ENCODE data around the gene SPINK9.

The SPINK9 gene

DNA sequence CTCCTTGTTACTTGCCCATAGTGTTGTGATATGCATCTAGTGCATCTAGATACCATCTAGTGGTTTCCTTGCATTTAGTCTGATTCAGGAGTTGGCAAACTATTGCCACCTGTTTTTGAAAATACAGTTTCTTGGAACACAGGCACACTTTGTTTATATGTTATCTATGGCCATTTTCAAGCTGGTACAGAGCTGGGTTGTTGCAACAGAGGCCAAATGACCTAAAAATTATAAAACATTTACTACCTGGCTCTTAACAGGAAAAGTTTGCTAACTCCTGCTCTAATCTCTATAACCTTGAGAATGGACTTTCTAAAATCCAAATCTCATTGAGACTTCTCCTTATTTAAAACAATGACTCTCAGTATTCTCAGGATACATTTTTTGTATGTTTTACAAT is 29.0 kb downstream of the SPINK9 start:
- in situ Hi-C loops (cut with HindIII; ENCODE audit: low sequenced_read_pairs), result no loop called here

DNA sequence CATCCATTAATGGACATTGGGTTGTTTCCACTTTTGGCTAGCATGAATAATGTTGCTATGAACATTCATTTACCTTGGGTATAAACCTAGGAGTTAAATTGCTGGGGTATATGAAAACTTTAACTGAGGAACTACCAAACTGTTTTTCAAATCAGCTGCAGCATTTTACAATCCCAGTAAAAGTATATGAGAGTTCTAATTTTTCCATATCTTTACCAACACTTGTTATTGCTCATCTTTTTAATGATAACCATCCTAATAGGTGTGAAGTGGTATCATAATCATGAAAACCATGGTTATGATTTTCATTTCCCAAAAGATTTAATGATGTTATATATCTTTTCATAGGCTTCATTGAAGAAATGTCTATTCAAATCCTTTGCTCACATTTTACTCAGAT is 32.9 kb downstream of the SPINK9 start:
- in situ Hi-C loops (cut with HindIII; ENCODE audit: low sequenced_read_pairs), result no loop called here

DNA sequence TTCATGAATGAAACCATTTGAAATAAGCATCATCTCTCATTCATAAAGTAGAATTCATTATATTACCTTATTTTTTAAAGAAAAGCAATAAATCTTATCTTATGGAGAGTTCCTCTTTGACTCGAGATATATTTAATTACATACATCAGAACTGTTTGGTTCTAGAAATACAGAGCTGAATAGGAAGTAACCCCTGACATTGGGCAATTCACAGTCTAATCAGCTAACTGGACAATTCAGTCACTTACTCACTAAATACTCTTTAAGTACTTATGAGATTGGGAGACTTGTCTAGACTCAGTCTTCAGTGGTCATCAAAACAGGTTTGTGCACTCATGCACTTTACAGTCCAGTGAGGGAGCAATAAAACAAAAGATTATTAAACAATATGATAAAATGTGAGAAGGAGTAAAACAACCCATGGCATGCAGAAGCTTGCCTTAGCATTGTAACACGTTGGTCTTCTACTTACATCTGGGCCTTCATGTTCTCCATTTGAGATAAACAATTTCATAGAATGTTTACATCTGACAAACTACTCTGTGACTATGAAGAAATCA is 36.9 kb downstream of the SPINK9 start:
- in situ Hi-C loops (cut with HindIII; ENCODE audit: low sequenced_read_pairs), result no loop called here

DNA sequence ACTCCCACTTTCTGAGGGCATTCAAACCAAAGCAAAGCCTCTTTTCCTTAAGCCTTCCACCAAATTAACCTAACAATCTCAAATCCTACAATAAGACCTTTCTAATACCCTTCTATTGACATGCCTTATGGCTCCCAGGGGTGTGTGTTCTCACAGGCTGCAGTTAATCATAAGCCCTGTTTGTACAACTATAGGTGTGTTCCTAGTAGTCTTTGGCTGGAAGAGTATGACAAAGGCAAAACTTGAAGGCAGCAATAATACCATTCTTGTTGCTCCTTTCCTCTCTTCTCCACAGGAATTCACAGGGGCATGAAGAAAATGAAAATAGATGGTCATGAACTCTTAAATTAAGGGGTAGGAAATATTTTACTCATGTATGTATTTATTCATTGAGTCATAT is 37.5 kb downstream of the SPINK9 start:
- in situ Hi-C loops (cut with HindIII; ENCODE audit: low sequenced_read_pairs), result no loop called here

DNA sequence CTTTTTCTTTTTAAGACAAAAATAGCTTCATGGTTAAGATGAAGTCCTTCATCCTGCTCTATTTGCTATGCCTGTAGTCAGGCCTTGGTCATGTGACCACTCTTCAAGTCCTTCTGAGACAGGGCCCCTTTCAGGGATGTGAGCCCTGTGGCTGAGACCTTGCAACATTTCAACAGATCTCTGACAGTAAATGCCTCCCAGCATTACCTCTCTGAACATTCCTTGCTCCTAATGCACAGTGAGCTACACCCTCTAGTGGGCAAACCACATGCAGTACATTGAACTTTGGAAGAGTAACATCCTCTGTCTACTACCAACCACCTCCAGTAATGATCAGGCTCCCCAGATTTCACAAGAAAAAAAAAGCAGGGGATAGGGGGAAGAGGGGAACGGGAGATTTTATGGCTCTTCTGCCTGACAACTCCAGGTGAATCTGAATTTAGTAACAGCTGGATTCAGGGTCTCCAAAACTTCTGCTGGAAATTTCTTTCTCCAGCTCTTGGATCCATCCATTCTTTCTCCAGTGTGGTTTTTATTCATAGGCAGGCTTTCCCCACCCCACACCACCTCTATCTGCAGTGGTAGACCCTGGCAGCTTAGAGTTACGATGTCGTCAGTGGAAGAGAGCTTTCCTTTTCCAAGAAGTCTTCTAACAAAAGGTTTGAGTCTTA is 39.5 kb downstream of the SPINK9 start:
- in situ Hi-C loops (cut with HindIII; ENCODE audit: low sequenced_read_pairs), result no loop called here

DNA sequence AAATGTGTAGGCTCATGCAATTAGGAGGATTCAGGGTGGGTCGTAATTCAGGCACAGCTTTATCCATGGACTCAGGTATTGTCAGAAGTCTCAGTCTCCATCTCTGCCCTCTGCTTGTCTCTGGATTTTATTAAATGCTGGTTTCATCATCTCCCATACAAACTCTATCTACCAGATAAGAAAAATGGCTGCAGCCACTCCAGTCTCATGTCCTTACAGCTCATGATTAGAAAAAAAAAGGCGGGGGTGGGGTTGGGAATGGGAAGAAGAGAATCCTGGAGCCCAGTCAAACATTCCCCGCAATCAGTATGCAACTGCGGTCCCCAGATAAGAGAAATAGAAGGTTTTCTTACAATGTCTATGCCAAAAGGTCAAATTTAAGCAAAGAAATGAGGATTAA is 40.8 kb downstream of the SPINK9 start:
- in situ Hi-C loops (cut with HindIII; ENCODE audit: low sequenced_read_pairs), result no loop called here

DNA sequence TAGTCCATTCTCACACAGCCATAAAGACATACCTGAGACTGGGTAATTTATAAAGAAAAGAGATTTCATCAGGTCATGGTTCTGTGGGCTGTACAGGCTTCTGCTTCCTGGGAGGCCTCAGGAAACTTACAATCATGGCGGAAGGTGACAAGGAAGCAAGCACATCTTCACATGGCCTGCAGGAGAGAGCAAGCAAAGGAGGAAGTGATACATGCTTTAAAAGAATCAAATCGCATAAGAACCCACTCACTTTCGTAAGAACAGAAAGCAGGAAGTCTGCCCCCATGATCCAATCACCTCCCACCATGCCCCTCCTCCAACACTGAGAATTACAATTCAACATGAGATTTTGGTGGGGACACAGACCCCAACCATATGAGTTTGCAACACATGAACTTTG is 43.3 kb downstream of the SPINK9 start:
- in situ Hi-C loops (cut with HindIII; ENCODE audit: low sequenced_read_pairs), result no loop called here

DNA sequence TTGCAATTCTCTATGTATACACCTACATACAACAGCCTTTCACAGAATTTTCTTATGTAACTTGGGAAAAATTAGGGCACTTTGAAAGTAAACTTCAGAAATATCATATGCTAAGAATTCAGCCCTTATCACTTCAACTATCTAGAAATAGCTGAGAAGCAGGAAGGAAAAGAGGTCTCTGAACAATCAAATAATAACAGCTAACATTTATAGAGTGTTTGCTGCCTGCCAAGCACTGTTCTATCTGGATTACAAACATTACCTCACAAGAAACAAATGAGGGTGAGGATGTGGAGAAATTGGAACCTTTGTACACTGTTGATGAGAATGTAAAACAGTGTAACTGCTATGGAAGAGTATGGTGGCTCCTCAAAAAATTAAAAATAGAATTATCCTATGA is 44.0 kb downstream of the SPINK9 start:
- in situ Hi-C loops (cut with HindIII; ENCODE audit: low sequenced_read_pairs), result no loop called here

DNA sequence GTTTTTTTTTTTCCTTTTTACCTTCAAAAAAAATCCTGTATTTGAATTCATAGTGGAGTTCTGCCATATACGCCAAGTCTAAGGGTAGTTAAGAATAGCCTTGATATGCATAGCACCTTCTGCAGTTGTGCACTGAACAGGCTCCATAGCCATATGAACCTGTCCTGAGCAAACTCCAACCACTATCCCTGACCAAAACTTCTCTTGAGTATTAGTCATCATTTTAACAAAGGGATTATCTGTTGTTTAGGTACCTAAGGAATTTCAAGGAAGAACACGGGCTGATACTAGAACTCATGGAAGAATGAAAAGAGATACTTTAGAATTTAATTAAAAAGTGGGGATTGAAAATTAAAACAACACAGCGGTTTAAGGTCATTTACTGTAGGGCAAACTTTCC is 46.5 kb downstream of the SPINK9 start:
- in situ Hi-C loops (cut with HindIII; ENCODE audit: low sequenced_read_pairs), result no loop called here

DNA sequence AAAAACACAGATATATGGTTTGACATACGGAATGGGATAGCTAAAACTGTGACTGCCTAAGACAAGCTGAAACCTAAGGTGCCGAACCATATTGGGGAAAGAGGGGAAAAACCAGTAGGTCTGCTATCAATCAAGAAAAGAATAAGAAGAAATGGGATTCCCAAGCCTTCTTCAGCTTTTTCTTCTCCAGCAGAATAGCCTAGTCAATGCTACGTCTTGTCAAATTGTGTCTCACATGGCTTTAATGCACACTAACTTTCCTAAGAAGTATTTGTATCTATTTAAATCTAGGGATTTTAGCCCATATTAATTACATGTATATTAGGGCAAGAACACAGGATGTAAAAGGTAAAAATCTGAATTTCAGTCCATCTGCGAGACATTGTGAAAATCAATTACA is 47.6 kb downstream of the SPINK9 start:
- in situ Hi-C loops (cut with HindIII; ENCODE audit: low sequenced_read_pairs), result no loop called here

DNA sequence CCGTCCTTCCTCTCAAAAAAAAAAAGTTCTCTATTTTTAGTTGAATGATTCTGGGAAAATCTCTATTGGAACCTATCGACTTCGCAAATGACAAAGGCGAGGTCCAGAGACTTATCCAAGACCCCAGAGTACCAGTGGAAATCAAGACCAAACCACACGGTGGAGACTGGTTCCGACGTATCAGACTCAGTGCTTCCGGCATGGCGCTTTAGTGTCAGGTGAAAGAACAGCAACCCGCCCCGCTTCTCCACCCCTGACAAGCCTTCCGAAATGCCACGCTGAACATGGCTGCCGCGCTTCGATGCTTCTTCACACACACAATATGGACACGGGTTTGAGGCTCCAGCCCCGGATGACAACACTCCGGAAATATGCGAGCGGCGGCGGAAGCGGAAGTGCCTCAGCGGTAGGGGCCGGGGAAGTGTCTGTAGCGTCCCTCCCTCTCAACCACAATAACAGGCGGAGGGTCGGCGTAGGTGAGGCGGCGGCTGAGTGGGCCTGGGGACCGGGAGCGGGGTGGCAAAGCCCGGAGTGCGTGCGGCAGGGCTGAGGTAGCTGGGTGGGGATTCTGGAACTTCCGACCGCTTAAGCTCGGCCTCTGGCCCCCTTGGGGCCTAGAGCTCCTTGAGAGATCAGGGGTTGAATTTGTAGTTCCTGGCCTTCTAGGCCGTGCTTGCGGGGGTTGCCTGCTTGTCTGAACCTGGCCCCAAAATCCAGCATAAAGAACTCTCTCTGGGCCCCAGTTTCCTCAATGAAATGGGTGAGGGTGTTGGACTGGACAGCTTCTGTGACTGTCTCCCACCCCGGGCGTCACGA is 48.4 kb downstream of the SPINK9 start, which contains the start of gene FBXO38:
TSS of gene FBXO38 (plus strand) at position 395 of the 816 bp plus-strand sequence. CDS start 10,819 bp downstream, outside the sequence.
- in situ Hi-C loops (cut with HindIII; ENCODE audit: low sequenced_read_pairs), result no loop called here

DNA sequence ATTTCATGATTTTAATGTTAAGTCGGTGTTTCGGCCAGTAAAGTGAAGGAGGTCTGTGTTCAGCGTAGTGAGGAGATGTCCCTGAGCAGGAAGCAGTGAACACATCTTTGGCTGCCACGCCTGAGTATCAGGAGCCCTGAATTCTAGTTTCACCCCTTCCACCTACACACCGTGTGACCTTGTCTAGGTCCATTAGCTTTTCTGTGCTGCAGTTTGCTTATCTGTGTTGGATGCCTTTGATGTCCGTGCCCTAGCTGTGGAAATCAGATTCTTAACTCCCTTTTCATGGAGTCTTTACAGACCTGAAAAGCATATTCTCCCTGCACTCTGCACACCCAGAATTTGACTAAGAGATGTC is 49.0 kb downstream of the SPINK9 start:
- in situ Hi-C loops (cut with HindIII; ENCODE audit: low sequenced_read_pairs), result no loop called here

DNA sequence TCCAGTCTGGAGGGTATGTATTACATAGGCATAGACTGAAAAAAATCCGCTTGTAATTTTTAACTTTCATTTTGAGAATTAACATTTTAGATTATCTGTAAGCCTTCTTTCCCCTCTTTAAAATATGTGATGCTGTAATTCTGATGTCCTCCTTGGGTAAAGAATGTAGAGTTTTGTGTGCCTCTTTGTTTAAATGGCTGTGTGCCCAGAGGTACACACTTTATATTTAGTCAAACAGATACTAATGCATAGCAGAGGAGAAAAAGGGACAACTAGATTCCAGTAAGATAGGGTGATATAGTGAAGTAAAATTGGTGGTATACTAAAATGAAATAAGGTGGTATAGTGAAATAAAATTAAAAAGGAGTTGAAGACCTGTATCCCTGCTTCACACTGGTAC is 49.7 kb downstream of the SPINK9 start:
- in situ Hi-C loops (cut with HindIII; ENCODE audit: low sequenced_read_pairs), result no loop called here

DNA sequence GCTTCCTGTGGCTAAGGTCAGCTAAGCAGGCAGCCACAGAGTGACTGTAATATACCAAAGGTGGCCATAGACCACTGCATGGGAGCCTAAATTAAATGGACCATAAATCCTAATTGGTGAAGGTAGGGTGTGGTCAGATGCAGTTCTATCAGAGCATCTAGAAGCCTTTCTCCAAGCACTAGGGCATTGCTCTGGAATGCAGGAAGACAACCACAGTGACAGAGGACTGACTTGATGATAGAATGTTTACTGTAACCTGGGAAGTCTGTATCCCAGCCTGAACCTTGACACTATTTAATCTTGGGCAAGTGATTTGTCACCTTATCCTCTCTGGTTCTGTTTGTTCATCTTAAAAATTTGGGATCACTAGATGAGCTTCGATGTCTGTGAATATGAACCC is 50.7 kb downstream of the SPINK9 start:
- in situ Hi-C loops (cut with HindIII; ENCODE audit: low sequenced_read_pairs), result no loop called here

DNA sequence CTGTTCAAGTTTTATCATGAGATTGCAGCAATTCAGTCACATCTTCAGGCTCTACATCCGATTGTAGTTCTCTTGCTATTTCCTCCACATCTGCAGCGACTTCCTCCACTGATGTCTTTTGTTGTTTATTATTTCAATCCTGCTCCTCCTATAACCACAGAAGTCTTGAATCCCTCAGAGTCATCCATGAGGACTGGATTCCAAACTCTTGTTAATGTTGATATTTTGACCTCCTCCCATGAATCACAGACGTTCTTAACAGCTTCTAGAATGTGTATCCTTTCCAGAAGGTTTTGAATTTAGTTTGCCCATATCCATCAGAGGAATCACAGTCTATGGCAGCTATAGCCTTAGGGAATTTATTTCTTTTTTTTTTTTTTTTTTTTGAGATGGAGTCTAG is 52.0 kb downstream of the SPINK9 start:
- in situ Hi-C loops (cut with HindIII; ENCODE audit: low sequenced_read_pairs), result no loop called here

DNA sequence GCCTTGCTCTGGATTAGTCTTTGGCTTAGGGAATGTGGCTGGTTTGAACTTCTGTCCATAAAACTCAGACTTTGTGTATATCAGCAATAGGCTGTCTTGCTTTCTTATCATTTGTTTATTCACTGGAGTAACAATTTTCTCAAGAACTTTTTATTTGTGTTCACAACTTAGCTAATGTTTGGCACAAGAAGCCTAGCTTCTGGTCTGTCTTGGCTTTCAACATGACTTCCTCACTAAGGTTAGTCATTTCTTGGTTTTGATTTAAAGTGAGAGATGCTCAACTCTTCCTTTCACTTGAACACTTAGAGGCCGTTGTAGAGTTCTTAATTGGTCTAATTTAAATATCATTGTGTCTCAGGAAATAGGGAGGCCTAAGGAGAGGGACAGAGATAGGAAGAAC is 53.3 kb downstream of the SPINK9 start:
- in situ Hi-C loops (cut with HindIII; ENCODE audit: low sequenced_read_pairs), result no loop called here

All from endothelial cell of hepatic sinusoid (primary cell).